GM04503 (cell line): ENCODE measurements around the gene CETN1.

ENCODE experiments used
- DNase-seq: peaks from one replicate; pipeline ENCODE4 v3.0.0-alpha.2; 2012; ENCODE audit warnings: low read depth

CETN1 gene

DNA sequence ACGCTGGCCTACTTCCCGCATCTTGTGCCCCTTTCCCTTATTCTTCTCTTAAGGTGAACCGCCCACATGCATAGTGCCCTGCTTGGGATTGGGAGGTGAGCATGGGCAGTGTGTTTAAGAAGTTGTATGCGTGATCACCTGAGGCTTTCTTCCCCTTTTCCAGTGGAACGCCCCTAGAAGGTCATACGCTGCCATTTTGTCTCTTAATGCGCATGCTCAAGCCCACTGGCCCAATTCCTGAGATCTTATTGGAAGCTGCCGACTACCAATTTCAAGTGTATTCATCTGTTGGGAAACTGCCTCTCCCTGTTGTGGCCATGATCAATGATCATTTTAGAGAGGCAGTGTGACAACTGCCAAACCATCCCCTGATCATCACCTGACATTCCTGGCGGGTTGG is 3.3 kb upstream of the CETN1 start:
- DNase-seq, result no peak

DNA sequence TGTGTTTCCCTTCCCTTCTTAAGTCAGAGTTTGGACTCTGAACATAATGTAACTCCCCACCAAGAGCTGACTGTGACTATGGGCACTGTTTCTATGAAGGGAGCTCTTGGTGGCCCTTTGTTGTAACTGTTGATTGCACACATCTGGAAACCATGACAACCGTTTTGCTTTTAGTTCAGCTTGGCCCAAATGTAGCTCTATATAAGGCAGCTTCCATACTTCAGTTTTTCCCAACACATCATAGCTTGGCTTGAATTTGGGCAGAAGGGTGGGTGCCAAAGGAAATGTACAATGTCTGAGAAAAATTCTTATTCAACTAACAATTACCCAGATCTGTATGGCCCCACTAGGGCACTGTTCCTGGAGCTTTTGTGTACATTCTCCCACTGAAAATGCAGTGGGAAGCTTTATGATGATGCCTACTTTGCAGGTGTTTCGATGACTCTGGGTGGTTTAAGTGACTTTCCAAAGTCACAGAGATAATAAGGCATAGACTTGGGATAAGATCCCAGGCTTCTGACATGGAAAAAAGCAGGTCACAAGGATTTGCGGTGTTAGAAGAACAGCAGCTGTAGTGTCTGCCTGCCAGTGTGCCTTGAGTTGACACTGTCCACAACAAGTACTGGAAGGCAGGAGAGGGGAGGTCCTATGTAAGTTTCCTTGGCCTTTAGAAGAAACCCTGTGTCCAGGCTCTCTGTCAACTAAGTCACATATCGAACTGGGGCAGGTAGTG is 2.4 kb upstream of the CETN1 start:
- DNase-seq, result no peak

DNA sequence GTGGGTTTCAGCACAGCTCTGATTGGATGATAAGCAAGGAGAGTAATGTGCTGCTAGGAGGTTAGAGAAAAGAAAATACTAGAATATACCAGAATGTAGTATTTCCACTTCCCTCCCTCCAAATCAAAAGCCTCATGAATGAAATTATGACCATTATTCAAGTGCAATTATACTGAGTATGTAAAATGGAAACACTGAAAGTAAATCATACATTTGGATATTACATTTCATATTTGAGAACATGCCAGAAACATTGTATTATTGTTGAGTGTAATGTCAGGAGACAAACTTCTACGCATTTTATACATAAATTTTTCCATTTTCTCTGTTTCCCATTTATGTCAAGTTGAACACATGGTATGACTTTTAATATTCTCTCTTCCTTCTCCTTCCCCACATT is 942 bp upstream of the CETN1 start:
- DNase-seq, result no peak

DNA sequence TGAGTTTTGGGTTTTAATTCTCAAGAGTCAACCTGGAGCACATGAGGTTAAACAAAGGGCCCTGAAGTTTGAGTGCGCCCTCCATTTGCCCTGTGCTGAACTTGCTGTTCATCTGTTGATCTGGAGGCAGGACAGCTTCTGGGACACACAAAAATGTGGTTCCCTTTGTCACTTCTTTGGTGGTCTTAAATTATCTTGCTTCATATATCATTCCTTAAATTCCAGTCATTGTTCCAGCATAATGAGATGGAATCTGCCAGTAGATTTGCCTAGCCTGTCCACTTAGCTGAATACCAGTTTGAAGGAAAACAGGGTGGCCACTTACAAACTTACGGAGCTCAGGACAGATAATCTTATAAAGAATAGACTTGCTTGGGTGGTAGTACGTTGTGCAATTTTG is 916 bp downstream of the CETN1 start:
- DNase-seq, result no peak

DNA sequence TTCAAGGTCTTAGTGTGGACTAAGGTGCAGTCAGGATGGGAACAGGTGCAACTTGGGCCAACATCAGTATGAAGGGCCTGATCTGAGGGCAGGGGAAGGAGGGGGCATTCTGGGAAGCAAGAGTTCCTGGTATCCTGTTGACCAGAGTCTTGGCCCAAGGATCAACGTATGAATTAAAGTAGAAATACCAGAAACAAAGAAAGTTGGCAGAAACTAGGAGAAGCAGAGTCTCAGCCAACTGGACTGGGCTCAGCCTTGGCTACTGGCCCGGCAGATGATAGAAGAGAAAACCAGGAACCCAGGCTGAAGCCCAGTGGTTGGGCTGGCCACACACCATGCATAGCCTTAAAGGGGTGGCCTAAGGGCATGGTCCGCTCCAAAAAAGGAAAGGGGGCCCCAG is 2.3 kb downstream of the CETN1 start:
- DNase-seq, result no peak

DNA sequence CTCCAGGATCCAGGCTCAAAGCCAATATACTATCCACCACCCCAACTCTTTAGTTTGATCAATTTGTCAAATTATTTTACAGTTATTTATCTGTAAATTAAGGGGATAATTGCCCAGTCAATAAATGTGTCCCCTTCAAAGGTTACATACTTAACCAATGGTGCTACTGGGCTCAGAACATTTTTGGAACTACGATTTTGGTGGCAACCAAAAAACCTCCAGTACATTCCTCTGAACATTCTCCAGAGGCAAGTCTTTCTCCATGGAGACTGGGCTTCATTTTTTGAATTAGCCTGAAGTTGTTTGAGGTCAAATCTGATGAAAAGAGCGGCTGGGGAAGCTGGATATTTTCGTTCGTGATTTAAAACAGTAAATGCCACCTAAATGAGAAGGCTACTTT is 14.9 kb downstream of the CETN1 start:
- DNase-seq, result no peak

DNA sequence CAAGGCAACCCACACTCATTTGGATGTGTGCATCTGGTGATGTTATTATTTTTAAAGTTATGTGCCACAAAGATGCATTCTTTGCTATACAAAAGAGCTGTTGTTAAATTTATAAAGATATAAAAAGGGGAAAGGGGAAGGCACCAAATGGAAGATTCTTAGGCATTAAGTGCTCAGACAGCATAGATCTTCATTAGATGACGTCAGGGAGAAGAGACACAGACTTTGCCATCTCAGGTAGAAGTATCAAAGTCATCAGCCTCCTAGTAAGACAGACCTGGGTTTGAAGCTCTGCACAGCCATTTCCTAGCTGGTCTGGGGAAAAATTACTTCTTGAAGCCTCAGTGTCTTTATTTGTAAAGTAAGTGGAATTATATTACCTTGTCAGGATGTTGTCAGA is 15.4 kb downstream of the CETN1 start:
- no peak for DNase-seq

DNA sequence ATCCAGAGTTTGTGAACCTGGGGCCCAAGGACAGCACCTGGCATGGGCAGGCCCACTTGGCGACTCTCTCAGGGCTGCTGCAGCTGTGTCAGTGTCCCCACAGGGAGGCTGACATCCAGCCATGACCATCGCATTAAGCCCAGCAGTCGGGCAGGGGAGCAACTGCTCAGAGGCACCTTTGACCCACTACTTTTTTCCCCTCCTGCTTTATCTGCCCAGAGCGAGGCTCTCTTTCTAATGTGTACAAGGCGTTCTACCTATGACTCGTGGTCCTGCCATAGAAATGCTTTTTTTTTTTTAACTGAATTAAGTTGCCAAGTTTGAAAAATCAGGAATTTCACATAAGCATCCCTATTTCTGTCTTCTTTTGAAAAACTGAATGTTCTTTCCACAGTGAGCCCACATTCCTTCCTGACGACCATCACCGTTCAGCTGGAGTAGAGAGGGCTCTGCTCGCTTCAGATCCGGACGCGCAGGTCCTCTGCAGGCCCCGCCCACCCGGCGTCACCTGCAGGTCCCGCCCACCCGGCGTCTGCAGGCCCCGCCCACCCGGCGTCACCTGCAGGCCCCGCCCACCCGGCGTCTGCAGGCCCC is 16.2 kb downstream of the CETN1 start:
- DNase-seq, result no peak

DNA sequence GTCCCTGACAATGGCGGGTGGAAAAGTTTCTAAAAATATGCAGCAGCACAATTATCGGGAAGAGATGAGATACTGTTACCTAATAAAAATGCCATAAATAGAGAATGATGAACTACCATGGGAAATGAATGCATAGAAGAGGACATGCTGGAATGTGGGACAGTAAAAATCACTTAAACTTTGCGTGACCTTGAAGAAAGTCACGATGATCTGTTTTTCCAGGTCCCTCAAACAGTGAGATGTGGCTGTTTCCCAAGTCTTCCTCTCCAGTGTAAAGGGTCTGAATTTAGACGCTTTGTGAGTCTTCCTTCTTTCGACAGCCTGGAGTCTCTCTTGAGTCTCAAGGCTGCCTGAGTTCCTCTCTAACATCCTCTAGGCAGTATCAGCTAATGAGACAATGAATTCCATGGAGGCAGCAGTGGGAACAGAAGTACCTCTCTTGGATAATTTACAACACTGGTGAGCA is 18.0 kb downstream of the CETN1 start:
- no peak for DNase-seq

DNA sequence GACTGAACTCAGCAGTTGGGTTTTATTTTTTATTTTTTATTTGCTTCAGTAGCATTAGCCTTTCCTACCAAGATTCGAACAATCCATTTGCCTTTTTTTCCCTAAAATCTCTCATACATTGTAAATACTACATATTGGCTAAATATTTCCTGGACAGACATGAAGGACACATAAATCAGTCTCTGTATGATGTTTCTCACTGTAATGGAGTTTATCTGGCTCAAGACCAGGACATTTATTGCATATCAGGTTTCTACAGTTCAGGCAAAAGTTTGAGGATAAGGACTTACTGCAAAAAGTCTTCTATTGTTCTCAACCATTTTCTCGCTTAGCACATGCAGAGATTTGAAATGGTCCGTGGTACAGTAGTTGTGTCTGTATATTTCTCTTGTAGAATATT is 19.9 kb downstream of the CETN1 start:
- no peak for DNase-seq

DNA sequence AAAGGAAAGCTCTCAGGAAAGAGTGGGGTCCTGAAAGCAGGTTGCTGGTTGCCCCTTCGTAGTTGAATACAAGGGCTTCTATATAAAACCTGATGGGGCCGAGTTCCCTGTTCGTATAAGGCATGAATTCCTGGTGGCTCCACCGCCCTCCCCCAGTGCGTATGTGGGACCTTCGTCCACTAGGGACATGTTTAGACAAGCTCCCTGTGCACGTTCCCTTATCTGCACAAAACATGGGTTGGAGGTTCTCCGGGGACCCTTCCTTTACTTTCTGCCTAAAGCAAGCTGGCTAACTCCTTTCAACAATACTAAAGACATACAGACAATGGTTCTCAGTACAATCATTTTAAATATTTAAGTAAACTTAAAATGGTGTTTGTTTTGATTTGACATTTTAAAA is 24.6 kb downstream of the CETN1 start:
- no peak for DNase-seq

DNA sequence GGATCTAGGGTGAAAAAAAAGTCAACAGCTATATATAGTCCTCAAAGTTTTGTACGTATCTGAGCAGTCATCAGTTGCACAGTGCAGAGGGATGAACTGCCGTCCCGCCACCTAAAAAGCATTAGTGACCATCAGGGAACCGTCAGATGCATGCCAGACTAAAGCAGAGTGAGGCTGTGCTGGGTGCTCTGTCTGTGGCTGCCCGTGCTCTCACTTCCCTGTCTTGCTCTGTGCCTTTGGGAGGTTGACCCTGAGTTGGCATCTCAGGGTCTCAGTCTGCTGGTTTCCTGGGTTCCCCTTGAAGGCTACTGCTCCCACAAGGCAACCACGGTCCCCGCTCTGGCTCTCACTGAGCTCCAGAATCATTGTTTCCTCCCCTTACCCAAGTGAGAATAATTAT is 27.8 kb downstream of the CETN1 start:
- no peak for DNase-seq

DNA sequence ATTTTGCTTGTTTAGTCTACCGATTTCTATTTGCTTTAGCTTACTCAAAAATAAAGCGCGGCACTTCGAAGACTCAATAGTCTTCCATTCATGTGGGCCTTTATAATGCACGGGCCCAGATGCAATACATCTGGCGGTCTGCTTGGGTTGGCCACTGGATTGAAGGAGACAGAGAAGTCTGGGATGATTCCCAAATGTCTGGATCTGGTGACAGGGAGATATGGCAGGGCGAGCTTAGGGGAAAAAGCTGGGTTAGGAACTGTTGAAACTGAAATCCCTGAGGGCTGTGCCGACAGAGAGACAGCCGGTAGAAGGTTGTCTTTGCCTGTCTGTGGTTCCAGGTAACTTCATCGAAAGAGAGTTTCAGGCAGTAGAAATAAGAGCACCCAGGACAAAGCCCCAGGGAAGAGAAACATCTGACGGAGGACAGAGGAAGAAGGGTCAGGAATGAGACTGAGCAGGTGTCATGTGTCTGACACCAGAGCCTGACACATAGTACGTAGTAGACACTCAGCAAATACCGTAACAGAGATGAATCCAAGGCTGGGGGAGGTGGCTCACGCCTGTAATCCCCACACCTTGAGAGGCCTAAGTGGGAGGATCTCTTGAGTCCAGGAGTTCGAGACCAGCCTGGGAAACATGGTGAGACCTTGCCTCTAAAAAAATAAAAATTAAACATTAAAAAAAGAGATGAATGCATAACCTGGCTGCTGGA is 30.2 kb downstream of the CETN1 start:
- DNase-seq, result no peak

DNA sequence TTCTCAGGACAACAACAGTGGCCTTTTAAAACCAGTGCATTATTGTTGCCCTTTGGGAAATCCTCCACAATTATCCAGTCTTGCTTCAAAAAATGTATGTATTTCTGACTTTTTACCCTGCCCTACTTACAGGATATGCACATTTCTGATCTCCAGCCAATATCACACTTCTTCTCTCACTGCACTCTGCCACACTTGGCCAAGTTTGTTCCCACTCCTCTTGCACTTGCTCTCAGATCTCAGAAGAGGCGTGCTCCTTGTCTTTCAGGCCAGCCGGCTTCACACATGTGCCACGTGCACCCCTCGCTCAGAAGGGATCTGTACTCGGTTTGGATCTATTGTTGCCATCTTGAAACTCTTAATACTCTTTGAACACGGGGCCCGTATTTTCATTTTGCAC is 32.0 kb downstream of the CETN1 start:
- DNase-seq, result no peak

DNA sequence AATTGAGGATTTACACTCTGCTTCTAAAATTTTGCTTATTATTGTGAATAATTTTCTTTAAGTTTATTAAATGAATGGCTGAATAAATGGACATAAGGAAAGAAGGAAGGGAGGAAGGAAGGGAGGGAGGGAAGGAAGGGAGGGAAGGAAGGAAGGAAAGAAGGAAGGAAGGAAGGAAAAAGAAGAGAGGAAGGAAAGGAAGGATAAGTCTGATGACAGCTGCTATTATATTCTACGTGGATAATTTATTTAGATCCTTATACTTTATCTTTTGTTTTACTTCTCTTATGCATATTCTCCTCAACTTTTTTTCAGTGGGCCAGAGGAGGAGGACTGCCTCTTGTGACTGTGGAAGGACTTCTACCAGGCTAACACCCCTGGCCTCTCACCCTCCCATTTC is 34.0 kb downstream of the CETN1 start:
- DNase-seq, result no peak

DNA sequence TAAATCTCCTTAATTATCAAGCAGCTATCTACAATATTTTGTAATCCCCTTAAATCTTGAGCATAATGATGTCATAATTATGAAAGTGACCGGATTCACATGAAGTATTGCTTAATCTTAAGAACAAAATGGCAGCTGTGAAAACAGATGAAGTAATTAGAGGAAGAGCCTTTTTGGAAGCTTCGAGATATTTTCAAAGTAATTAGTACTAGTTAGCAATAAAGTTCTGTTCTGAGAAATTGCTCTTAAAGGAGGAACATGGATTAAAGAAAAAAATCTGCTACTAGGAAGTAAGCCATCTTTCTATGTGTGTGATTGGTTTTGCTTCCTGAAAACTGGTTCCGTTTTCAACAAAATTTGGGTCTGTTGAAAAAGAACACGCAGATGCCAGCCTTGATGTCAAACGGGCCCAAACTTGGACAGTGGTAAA is 34.9 kb downstream of the CETN1 start:
- DNase-seq, result no peak

DNA sequence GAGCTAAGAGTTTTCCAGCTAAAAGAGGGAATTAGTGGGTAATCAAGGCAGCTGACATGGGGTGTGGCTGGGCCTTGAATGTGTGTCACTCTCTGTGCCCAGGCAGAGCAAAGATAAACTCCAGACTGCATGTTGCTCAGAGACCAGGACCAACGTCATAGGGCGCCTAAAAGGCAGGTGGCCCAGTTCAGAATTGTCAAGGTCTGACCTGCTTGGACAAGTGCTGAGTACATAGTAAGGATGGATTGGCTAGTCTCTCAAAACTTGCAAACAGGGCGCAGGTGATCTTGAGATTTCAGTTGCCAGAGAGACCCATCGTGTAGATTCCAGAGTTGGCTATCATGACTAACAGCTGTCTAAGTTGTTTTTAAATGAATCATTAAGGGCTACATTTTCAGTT is 35.6 kb downstream of the CETN1 start:
- no peak for DNase-seq

DNA sequence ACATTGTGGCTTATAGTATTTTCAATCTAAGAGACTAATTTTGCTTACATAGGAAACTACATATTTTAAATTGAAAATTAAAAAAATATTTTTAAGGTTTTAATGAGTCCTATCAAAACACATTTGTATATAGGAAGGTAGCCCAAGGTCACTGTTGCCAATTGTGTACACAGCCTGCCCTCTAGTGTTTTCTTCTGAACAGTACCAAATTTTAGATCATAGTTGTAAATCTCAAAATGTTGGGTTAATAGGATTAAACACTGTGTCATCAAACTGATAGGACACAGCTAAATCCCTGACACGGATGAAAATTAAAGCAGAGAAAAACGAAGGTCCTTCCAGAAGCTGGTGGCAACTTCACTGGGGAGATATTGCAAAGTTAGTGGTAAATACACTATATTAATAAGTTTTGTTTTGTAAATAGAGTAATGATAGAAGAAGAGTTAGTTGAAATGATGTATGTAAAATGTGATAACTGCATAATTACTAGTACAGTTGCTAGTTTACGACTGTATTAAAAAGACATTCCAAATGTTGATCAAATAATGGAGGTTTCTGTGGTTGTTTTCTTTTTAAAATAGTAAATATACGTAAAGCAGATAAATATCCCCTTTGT is 36.3 kb downstream of the CETN1 start:
- no peak for DNase-seq

DNA sequence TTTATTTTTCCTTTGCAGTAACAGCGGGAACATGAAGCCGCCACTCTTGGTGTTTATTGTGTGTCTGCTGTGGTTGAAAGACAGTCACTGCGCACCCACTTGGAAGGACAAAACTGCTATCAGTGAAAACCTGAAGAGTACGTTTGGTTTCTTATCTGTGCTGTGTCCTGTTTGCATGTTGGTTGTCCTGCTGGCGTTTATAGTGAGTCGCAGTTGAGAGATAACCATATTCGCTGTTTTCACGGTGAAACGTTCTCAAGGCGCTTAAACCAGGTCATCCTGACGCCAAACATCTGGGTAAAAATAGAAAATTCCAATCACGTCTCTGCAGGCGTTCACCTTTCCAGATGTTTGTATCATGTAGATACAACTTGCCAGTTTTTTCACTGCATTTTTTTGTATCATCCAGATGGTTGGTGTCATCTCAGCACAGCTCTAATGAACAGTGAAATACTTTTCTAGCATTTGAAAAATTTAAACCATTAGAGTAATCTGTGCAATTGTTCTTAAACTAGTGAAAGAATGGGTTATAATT is 37.9 kb downstream of the CETN1 start:
- no peak for DNase-seq

DNA sequence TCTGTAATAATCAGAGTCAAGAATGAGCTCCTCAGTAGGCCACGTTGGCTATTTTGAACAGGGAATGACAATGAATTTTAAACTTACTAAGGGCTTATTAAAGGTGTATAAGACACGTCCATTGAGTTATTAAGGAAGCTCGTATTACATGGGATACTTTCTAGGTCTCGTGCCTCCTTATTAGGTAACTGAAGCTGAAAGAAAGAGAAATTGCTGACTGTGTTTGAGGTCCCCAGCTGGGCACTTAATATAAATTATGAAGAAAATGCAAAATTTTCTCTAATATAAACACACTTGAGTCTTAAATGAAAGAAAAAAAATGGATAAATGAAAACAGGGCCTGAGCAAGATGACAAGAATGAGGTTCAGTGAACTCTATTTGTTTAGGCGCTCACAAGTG is 38.4 kb downstream of the CETN1 start:
- no peak for DNase-seq

DNA sequence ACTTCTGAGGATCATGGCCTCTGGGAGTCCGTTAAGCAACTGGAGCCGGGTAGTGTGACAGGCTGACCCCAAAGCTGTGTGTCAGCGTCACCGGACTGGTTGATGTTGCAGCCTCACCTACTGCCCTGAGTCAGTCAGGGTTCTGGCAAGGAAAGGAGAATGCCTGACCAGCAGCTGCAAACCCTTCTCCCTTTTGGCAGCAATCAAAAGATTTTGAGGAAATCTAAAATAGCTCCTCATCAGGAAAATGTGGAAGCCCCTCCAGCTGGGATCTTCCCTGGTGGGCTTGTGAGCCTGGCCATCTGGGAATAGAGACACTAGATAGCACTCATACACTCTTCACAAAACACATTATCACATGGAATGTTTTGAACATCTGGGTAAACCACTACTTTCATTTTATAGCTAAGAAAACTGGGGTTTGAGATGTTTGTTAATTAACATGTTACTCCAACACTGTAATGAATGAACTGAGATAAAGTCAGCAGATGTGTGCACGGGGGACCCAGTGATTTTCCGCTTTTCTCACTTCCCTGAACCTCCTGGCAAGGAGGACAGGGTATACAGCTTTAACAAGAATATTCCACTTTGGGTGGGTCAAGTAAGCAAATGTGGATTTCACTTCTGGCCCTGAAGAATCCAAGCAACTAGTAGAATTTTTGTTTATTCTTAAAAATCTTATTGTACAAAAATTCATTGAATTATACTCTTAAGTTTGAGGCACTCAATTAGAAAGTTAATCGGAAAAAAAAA is 41.3 kb downstream of the CETN1 start:
- DNase-seq, result no peak

DNA sequence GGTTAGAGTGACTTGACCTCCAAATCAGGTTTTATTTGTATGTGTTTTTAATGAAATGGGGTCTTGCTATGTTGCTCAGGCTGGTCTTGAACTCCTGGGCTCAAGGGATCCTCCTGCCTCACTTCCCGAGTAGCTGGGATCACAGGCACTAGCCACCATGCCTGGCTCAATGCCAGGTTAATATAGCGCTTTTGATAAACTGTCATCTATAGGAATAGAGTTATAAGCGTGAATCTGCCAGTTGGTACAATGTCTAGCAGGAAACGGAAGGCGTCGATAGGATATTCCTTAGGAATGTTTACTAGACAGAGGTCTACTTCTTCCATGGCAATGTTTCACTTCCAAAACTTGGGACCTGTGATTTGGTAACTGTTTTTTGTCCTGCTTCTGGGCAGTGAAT is 42.1 kb downstream of the CETN1 start:
- no peak for DNase-seq
